Adrenal gland (tissue), 12 donors: ENCODE results near the gene UBQLN4. TPM values are rescaled to one million over a fixed set of nuclear protein-coding genes. Genes with fewer than 3 reads are reported as not detected.

Experiments
- polyA plus RNA-seq, 3 donors: library from polyadenylated mRNA; stranded (reverse); fragments of 200-250 nt in 2 of 3; fragments of 350-450 nt in 1 of 3; fragmentation: Illumina TruSeq in 1 of 3; extraction: RNeasy Lipid Tissue Mini Kit (QIAGEN cat#74804) in 1 of 3; gene quantifications; one replicate each; pipeline ENCODE4 v1.2.3, GENCODE V29; 2013 to 2014
- total RNA-seq, 9 donors: library from RNA; depleted of rRNA in 4 of 9; stranded (reverse); fragments of >200 nt in 4 of 9; fragments of 120-200 nt in 1 of 9; fragmentation: NEBNext Ultra II Directional in 1 of 9; extraction: Animal tissue kit (Norgen Biotek cat#: 25700) in 1 of 9; gene quantifications; one replicate each; pipeline versions ENCODE4 v1.1.0 to v1.2.4, GENCODE V29; 2013 to 2023
- donor health status: healthy with polysubstance abuse.
- donor health status: Bipolar disorder and iron deficiency.
- donor health status: DM: yes; HTN: yes; CAD: no.
- donor health status: DM: no; HTN: no; CAD: no.
- donor health status: DM: no; HTN: no; CAD: no.
- donor health status: DM: yes; HTN: yes; CAD: no.

UBQLN4 gene
- total and polyA plus RNA-seq, 12 donors: 9.5 to 34.6 (median 23.3) TPM

Other genes with a start within 250 kb of the UBQLN4 start
- gene GON4L, start 196.6 kb downstream of the UBQLN4 start, total RNA-seq: 10 to 100 TPM; 13.7 to 41.7 (median 35.3) TPM
- 10 to 100 TPM; 22.4 to 40.3 (median 32.8) TPM for gene GON4L, start 196.6 kb downstream of the UBQLN4 start, polyA plus RNA-seq
- gene SYT11, start 194.2 kb downstream of the UBQLN4 start, total RNA-seq: 10 to 100 TPM in 5 of 9 donors, 1 to 10 TPM in 4; 3.0 to 28.2 (median 10.5) TPM
- gene SYT11, start 194.2 kb downstream of the UBQLN4 start, polyA plus RNA-seq: 10 to 100 TPM in 1 of 3 donors, 1 to 10 TPM in 2; 1.1 to 19.2 (median 2.8) TPM
- gene RIT1, start 142.4 kb downstream of the UBQLN4 start, total RNA-seq: 10 to 100 TPM; 19.4 to 54.0 (median 31.4) TPM
- 10 to 100 TPM; 10.3 to 18.2 (median 16.2) TPM for gene RIT1, start 142.4 kb downstream of the UBQLN4 start, polyA plus RNA-seq
- gene KHDC4, start 119.4 kb downstream of the UBQLN4 start, total RNA-seq: 10 to 100 TPM; 16.8 to 52.9 (median 39.6) TPM
- gene KHDC4, start 119.4 kb downstream of the UBQLN4 start, polyA plus RNA-seq: 10 to 100 TPM; 33.2 to 46.4 (median 37.0) TPM
- not detected for gene RXFP4, start 112.2 kb downstream of the UBQLN4 start, total RNA-seq
- gene RXFP4, start 112.2 kb downstream of the UBQLN4 start, polyA plus RNA-seq: not detected
- gene ARHGEF2, start 75.3 kb downstream of the UBQLN4 start, total RNA-seq: 10 to 100 TPM in 8 of 9 donors, 1 to 10 TPM in 1; 7.6 to 41.3 (median 32.3) TPM
- 10 to 100 TPM; 13.6 to 27.8 (median 19.9) TPM for gene ARHGEF2, start 75.3 kb downstream of the UBQLN4 start, polyA plus RNA-seq
- 100 to 1,000 TPM; 171 to 722 (median 357) TPM for gene SSR2, start 32.8 kb downstream of the UBQLN4 start, total RNA-seq
- 100 to 1,000 TPM; 164 to 724 (median 287) TPM for gene SSR2, start 32.8 kb downstream of the UBQLN4 start, polyA plus RNA-seq
- gene LAMTOR2, start 984 bp upstream of the UBQLN4 start, total RNA-seq: 100 to 1,000 TPM in 3 of 9 donors, 10 to 100 TPM in 6; 53.6 to 140 (median 85.1) TPM
- 100 to 1,000 TPM in 2 of 3 donors, 10 to 100 TPM in 1; 76.0 to 216 (median 143) TPM for gene LAMTOR2, start 984 bp upstream of the UBQLN4 start, polyA plus RNA-seq
- under 1 TPM in 1 of 9 donors, not detected in 8; 0.38 TPM for gene RAB25, start 7.4 kb upstream of the UBQLN4 start, total RNA-seq
- gene RAB25, start 7.4 kb upstream of the UBQLN4 start, polyA plus RNA-seq: under 1 TPM in 2 of 3 donors, not detected in 1; 0.17 to 0.48 TPM
- gene MEX3A, start 28.7 kb upstream of the UBQLN4 start, total RNA-seq: 1 to 10 TPM in 4 of 9 donors, under 1 TPM in 5; 0.09 to 2.4 (median 0.55) TPM
- gene MEX3A, start 28.7 kb upstream of the UBQLN4 start, polyA plus RNA-seq: under 1 TPM; 0.17 to 0.27 (median 0.24) TPM
- 100 to 1,000 TPM; 116 to 591 (median 391) TPM for gene LMNA, start 60.9 kb upstream of the UBQLN4 start, total RNA-seq
- gene LMNA, start 60.9 kb upstream of the UBQLN4 start, polyA plus RNA-seq: 100 to 1,000 TPM; 140 to 458 (median 374) TPM
- 1 to 10 TPM in 7 of 9 donors, under 1 TPM in 2; 0.30 to 4.8 (median 1.8) TPM for gene SEMA4A, start 99.8 kb upstream of the UBQLN4 start, total RNA-seq
- 1 to 10 TPM in 2 of 3 donors, under 1 TPM in 1; 0.93 to 3.1 (median 2.4) TPM for gene SEMA4A, start 99.8 kb upstream of the UBQLN4 start, polyA plus RNA-seq
- gene SLC25A44, start 140.3 kb upstream of the UBQLN4 start, total RNA-seq: 10 to 100 TPM; 11.4 to 33.7 (median 16.9) TPM
- 10 to 100 TPM in 1 of 3 donors, 1 to 10 TPM in 2; 7.0 to 31.7 (median 8.6) TPM for gene SLC25A44, start 140.3 kb upstream of the UBQLN4 start, polyA plus RNA-seq
- gene PMF1, start 159.2 kb upstream of the UBQLN4 start, total RNA-seq: 10 to 100 TPM; 47.6 to 90.2 (median 63.7) TPM
- 100 to 1,000 TPM in 1 of 3 donors, 10 to 100 TPM in 2; 45.6 to 103 (median 78.2) TPM for gene PMF1, start 159.2 kb upstream of the UBQLN4 start, polyA plus RNA-seq
- gene BGLAP, start 188.4 kb upstream of the UBQLN4 start, total RNA-seq: 1 to 10 TPM in 3 of 9 donors, under 1 TPM in 4, not detected in 2; 0.39 to 2.1 (median 0.50) TPM
- 1 to 10 TPM in 2 of 3 donors, not detected in 1; 3.0 to 8.2 TPM for gene BGLAP, start 188.4 kb upstream of the UBQLN4 start, polyA plus RNA-seq
- 1 to 10 TPM in 5 of 9 donors, under 1 TPM in 2, not detected in 2; 0.91 to 3.0 (median 1.2) TPM for gene PAQR6, start 194.3 kb upstream of the UBQLN4 start, total RNA-seq
- 10 to 100 TPM in 1 of 3 donors, 1 to 10 TPM in 1, under 1 TPM in 1; 0.53 to 13.8 (median 5.4) TPM for gene PAQR6, start 194.3 kb upstream of the UBQLN4 start, polyA plus RNA-seq
- 100 to 1,000 TPM in 3 of 9 donors, 10 to 100 TPM in 6; 66.3 to 110 (median 88.5) TPM for gene SMG5, start 229.0 kb upstream of the UBQLN4 start, total RNA-seq
- gene SMG5, start 229.0 kb upstream of the UBQLN4 start, polyA plus RNA-seq: 10 to 100 TPM; 25.5 to 60.7 (median 45.3) TPM
- 1 to 10 TPM; 1.0 to 6.3 (median 3.0) TPM for gene TMEM79, start 230.5 kb upstream of the UBQLN4 start, total RNA-seq
- 1 to 10 TPM; 1.7 to 6.1 (median 4.4) TPM for gene TMEM79, start 230.5 kb upstream of the UBQLN4 start, polyA plus RNA-seq
- 100 to 1,000 TPM in 8 of 9 donors, 10 to 100 TPM in 1; 64.2 to 209 (median 146) TPM for gene GLMP, start 241.9 kb upstream of the UBQLN4 start, total RNA-seq
- gene GLMP, start 241.9 kb upstream of the UBQLN4 start, polyA plus RNA-seq: 100 to 1,000 TPM in 1 of 3 donors, 10 to 100 TPM in 2; 49.8 to 134 (median 97.8) TPM
- gene VHLL, start 245.5 kb upstream of the UBQLN4 start, total RNA-seq: under 1 TPM in 2 of 9 donors, not detected in 7; 0.39 to 0.44 TPM
- under 1 TPM in 1 of 3 donors, not detected in 2; 0.72 TPM for gene VHLL, start 245.5 kb upstream of the UBQLN4 start, polyA plus RNA-seq